ENCODE results near the gene FBXO48. TPM values are rescaled to one million over a fixed set of nuclear protein-coding genes. Genes with fewer than 3 reads are reported as not detected.

FBXO48 gene
- total and polyA plus RNA-seq, 2 of the 4 experiments (the other 2 are of a cell fraction) = 0.18 to 0.43 TPM

- H3K4me1 ChIP-seq (ENCODE audit: control insufficient read depth, insufficient read depth, low read length) = peaks cover 2% of the 10 kb centered on the region; the same call in 1 of the 2 replicates
- DNase-seq (no peak), ATAC-seq (ENCODE audit: low read depth) (no peak)
- no peak overlapping the region for H3K4me3 ChIP-seq (ENCODE audit: insufficient read depth, low read depth, low read length)
- peaks cover 3% of the 10 kb centered on the region; the same call in 1 of the 2 replicates for H3K9me3 ChIP-seq (ENCODE audit: control insufficient read depth, insufficient read depth, low read length)
- H2AK5ac ChIP-seq (ENCODE audit: low read depth, low read length) = no peak overlapping the region
- no peaks in the 10 kb centered on the region for H4K20me1 ChIP-seq (ENCODE audit: insufficient read depth, low read length)
- H4K8ac ChIP-seq (ENCODE audit: low read depth in 2 of 2, low read length in 2 of 2) = no peak overlapping the region
- no peak overlapping the region for H2BK20ac ChIP-seq (ENCODE audit: low read depth, low read length)
- H3K4ac ChIP-seq (ENCODE audit: low read depth, low read length) = no peak overlapping the region
- H3K27me3 ChIP-seq (ENCODE audit: control insufficient read depth, insufficient read depth, low read length) = peaks cover 24% of the 10 kb centered on the region
- dilution Hi-C loops (cut with HindIII; ENCODE audit: low sequenced_read_pairs, unreplicated experiment) (no loop called here), intact Hi-C loops (cut with micrococcal nuclease) (no loop called here), in situ Hi-C loops (cut with MboI; ENCODE audit: low sequenced_read_pairs) (no loop called here)
- no peak overlapping the region for H3K27ac ChIP-seq (ENCODE audit: insufficient read depth, low read length)
- H3K36me3 ChIP-seq (ENCODE audit: control insufficient read depth, insufficient read depth, low read length) = no peaks in the 10 kb centered on the region
- no peaks in the 10 kb centered on the region for H3K79me1 ChIP-seq (ENCODE audit: low read depth in 1 of 2, low read length in 2 of 2)
- H3K14ac ChIP-seq (replicated peaks; ENCODE audit: low read depth, low read length) = no peak overlapping the region
- no peak overlapping the region for H3K23ac ChIP-seq (ENCODE audit: low read depth, low read length)
- no peak overlapping the region for H2AK9ac ChIP-seq (replicated peaks; ENCODE audit: low read depth, low read length, poor library complexity)
- TF ChIP-seq NFE2L2 (IDR thresholded peaks at IDR 0.05; ENCODE audit: low read depth, low read length) = no peak
- no peak for TF ChIP-seq FOS (IDR thresholded peaks at IDR 0.05; ENCODE audit: low read depth, low read length)
- TF ChIP-seq RCOR1 (IDR thresholded peaks at IDR 0.05; ENCODE audit: insufficient replicate concordance, low read length) = no peak
- CTCF ChIA-PET = interaction anchor here (0.9 kb wide), 1 partner anchor 35 kb away, joined by 3 read pairs; no protein-coding TSS in a partner anchor
- no peak overlapping the region for H4K5ac ChIP-seq (ENCODE audit: low read depth, low read length)
- no TSS peak for BruUV-seq (replicated peaks)
- no peaks in the 10 kb centered on the region for H3K9me1 ChIP-seq (ENCODE audit: insufficient read depth, low read length)
- no peak overlapping the region for H2AFZ ChIP-seq (replicated peaks; ENCODE audit: low read length, poor library complexity)
- no peak overlapping the region for H2BK15ac ChIP-seq (ENCODE audit: low read depth, low read length)
- H3K56ac ChIP-seq (ENCODE audit: extremely low read depth, insufficient read depth, low read length) = no peak overlapping the region
- WGBS, 2 experiments (ENCODE audit: extremely low coverage in 2 of 2, insufficient read length in 1 of 2) = no CpG with 5 or more reads among the region's 1 CpG
- no peak overlapping the region for H2BK120ac ChIP-seq (ENCODE audit: low read depth, low read length)
- no peak overlapping the region for H4K91ac ChIP-seq (ENCODE audit: insufficient read depth, low read depth, low read length)
- no peak overlapping the region for H3K9ac ChIP-seq (ENCODE audit: low read depth, low read length)
- POLR2A ChIA-PET (ENCODE audit: unreplicated experiment) = no interaction called here
- H3K18ac ChIP-seq (ENCODE audit: low read depth, low read length) = no peak overlapping the region
- no peak overlapping the region for H2BK5ac ChIP-seq (ENCODE audit: low read depth, low read length, poor library complexity, severe bottlenecking)
- H3K4me2 ChIP-seq (ENCODE audit: low read depth, low read length) = no peak overlapping the region
Observed at GRCh38 chr2:68428746-68429145, 38.3 kb downstream of the FBXO48 start.

Data from IMR-90 (cell line).